Neural cell (in vitro differentiated cells): Measurements from ENCODE around the gene SACM1L. TPM values are rescaled to one million over a fixed set of nuclear protein-coding genes. Genes with fewer than 3 reads are reported as not detected.

Experiments used
- H2AFZ ChIP-seq: fragments of 200-600, 300-800 bp; sonication (generic), shearing (Covaris generic); 2 replicates; pipeline ENCODE4 v1.6.0; 2014; ENCODE audit warnings: low read depth, mild to moderate bottlenecking, antibody characterized with exemption, low read length, moderate library complexity
- H3F3A ChIP-seq: fragments of 200-600 bp; shearing (Covaris generic); 2 replicates; pipeline ENCODE4 v1.6.1; 2016; ENCODE audit warnings: mild to moderate bottlenecking, moderate library complexity, mixed read lengths, antibody characterized with exemption, low read length; ENCODE audit not compliant: insufficient read depth, poor library complexity, severe bottlenecking
- H3K27ac ChIP-seq: fragments of 200-600, 300-800 bp; sonication (generic), shearing (Covaris generic); 2 replicates; pipeline ENCODE4 v1.5.1; 2014; ENCODE audit warnings: mild to moderate bottlenecking, low read length, moderate library complexity
- H3K27me3 ChIP-seq: fragments of 300-800, 200-600 bp; sonication (generic), shearing (Covaris generic); 2 replicates; pipeline ENCODE4 v1.6.0; 2014; ENCODE audit warnings: mild to moderate bottlenecking, low read depth, low read length, moderate library complexity; ENCODE audit not compliant: insufficient read depth
- H3K36me3 ChIP-seq: fragments of 300-800, 200-600 bp; sonication (generic), shearing (Covaris generic); 2 replicates; pipeline ENCODE4 v1.5.1; 2014; ENCODE audit warnings: mild to moderate bottlenecking, antibody characterized with exemption, low read length, moderate library complexity; ENCODE audit not compliant: insufficient read depth
- H3K4me2 ChIP-seq: fragments of 300-800, 200-600 bp; sonication (generic), shearing (Covaris generic); 2 replicates; pipeline ENCODE4 v1.6.0; 2014; ENCODE audit warnings: mild to moderate bottlenecking, low read length
- H3K4me3 ChIP-seq: fragments of 300-800, 200-600 bp; sonication (generic), shearing (Covaris generic); 2 replicates; pipeline ENCODE4 v1.5.1; 2014; ENCODE audit warnings: mild to moderate bottlenecking, low read length, moderate library complexity
- H3K79me2 ChIP-seq: fragments of 200-600 bp; shearing (Covaris generic); replicated peaks from 2 replicates; pipeline ENCODE4 v1.6.0; 2014; ENCODE audit warnings: mild to moderate bottlenecking, low read length, moderate library complexity; ENCODE audit not compliant: insufficient read depth
- H3K9ac ChIP-seq: fragments of 300-800, 200-600 bp; sonication (generic), shearing (Covaris generic); 2 replicates; pipeline ENCODE4 v1.6.1; 2016; ENCODE audit warnings: mild to moderate bottlenecking, low read length, mixed read lengths
- H3K9me2 ChIP-seq: fragments of 200-600 bp; shearing (Covaris generic); 2 replicates; pipeline ENCODE4 v1.6.1; 2016; ENCODE audit warnings: mild to moderate bottlenecking, low read length, mixed read lengths; ENCODE audit not compliant: insufficient read depth
- H3K9me3 ChIP-seq: fragments of 200-600, 300-800 bp; sonication (generic), shearing (Covaris generic); 2 replicates; pipeline ENCODE4 v1.6.1; 2016; ENCODE audit warnings: mild to moderate bottlenecking, mixed run types, low read length, moderate library complexity, mixed read lengths
- H4K20me1 ChIP-seq: fragments of 200-600 bp; shearing (Covaris generic); 2 replicates; pipeline ENCODE4 v1.6.1; 2016; ENCODE audit warnings: mild to moderate bottlenecking, mixed run types; ENCODE audit not compliant: insufficient read depth
- CTCF ChIP-seq: fragments of 450-650 bp; IDR thresholded peaks from 2 replicates; pipeline ENCODE4 v1.5.1; 2014; ENCODE audit warnings: antibody characterized with exemption, mild to moderate bottlenecking, moderate library complexity; ENCODE audit not compliant: poor library complexity, severe bottlenecking
- EP300 ChIP-seq: fragments of 450-650 bp; conservative IDR thresholded peaks from 2 replicates; pipeline ENCODE4 v1.6.1; 2014; ENCODE audit warnings: antibody characterized with exemption, mild to moderate bottlenecking, moderate library complexity; ENCODE audit not compliant: poor library complexity, severe bottlenecking
- EZH2 ChIP-seq: fragments of 200-600, 300-800 bp; shearing (Covaris generic), sonication (generic); IDR thresholded peaks from 2 replicates; pipeline ENCODE4 v1.6.1; 2014; ENCODE audit warnings: antibody characterized with exemption, low read length, borderline replicate concordance, mild to moderate bottlenecking; ENCODE audit not compliant: insufficient read depth, poor library complexity, severe bottlenecking
- MXI1 ChIP-seq: fragments of 450-650 bp; conservative IDR thresholded peaks from 2 replicates; pipeline ENCODE4 v1.6.1; 2014; ENCODE audit warnings: antibody characterized with exemption, mild to moderate bottlenecking; ENCODE audit not compliant: poor library complexity, severe bottlenecking
- POLR2AphosphoS5 ChIP-seq: IDR thresholded peaks from 2 replicates; pipeline ENCODE4 v1.6.1; 2012
- RAD21 ChIP-seq: fragments of 450-650 bp; conservative IDR thresholded peaks from 2 replicates; pipeline ENCODE4 v1.6.1; 2014; ENCODE audit warnings: antibody characterized with exemption, mild to moderate bottlenecking, moderate library complexity
- REST ChIP-seq: IDR thresholded peaks from 2 replicates; pipeline ENCODE4 v1.6.1; 2012; ENCODE audit warnings: borderline replicate concordance
- SMC3 ChIP-seq: fragments of 450-650 bp; conservative IDR thresholded peaks from 2 replicates; pipeline ENCODE4 v1.6.1; 2014; ENCODE audit warnings: antibody characterized with exemption, mild to moderate bottlenecking, moderate library complexity; ENCODE audit not compliant: poor library complexity
- TAF1 ChIP-seq: IDR thresholded peaks from 2 replicates; pipeline ENCODE4 v1.6.1; 2012; ENCODE audit warnings: low read depth
- polyA plus RNA-seq: library from polyadenylated mRNA; depleted of rRNA; stranded (reverse); fragments of >200 nt; gene quantifications from 2 replicates; pipeline ENCODE4 v1.2.3, GENCODE V29; 2014

SACM1L gene
- polyA plus RNA-seq, 1 donor from 2014 or later: 66.2 TPM

- H4K20me1 ChIP-seq: no peaks in the 10 kb centered on the region
- H3K27me3 ChIP-seq: no peaks in the 10 kb centered on the region
- no peak overlapping the region for H3K4me2 ChIP-seq
- H3K79me2 ChIP-seq: no peaks in the 10 kb centered on the region
- no peak for TF ChIP-seq RAD21
- TF ChIP-seq POLR2AphosphoS5: no peak
- no peak for TF ChIP-seq REST
- no peak for TF ChIP-seq MXI1
- TF ChIP-seq EP300: no peak
- no peaks in the 10 kb centered on the region for H3F3A ChIP-seq
- no peak overlapping the region for H3K9ac ChIP-seq
- H3K4me3 ChIP-seq: no peak overlapping the region
- no peaks in the 10 kb centered on the region for H3K9me3 ChIP-seq
- H3K27ac ChIP-seq: no peak overlapping the region
- no peaks in the 10 kb centered on the region for H3K9me2 ChIP-seq
- no peaks in the 10 kb centered on the region for H3K36me3 ChIP-seq
- H2AFZ ChIP-seq: no peak overlapping the region
Observed at GRCh38 chr3:45782381-45782780, 93.2 kb downstream of the SACM1L start.

GRCh38 chr3:45783667-45784066 lies 94.5 kb downstream of the SACM1L start:
- Histone ChIP-seq H3K36me3 (no peaks in the 10 kb centered on the region), H3K27ac (no peak overlapping the region), H4K20me1 (no peaks in the 10 kb centered on the region), H3K79me2 (no peaks in the 10 kb centered on the region), H3K9ac (no peak overlapping the region), H2AFZ (no peak overlapping the region), H3F3A (no peaks in the 10 kb centered on the region), H3K4me3 (no peak overlapping the region), H3K4me2 (no peak overlapping the region), H3K9me3 (no peaks in the 10 kb centered on the region), H3K27me3 (no peaks in the 10 kb centered on the region), H3K9me2 (no peaks in the 10 kb centered on the region)
- no peak for TF ChIP-seq RAD21
- no peak for TF ChIP-seq SMC3
- no peak for TF ChIP-seq CTCF
- no peak for TF ChIP-seq EZH2
- TF ChIP-seq REST: no peak
- TF ChIP-seq EP300: no peak
- TF ChIP-seq MXI1: no peak
- no peak for TF ChIP-seq POLR2AphosphoS5
- no peak for TF ChIP-seq TAF1
